Keratinocyte (primary cell): ENCODE results near the gene JTB. TPM values are rescaled to one million over a fixed set of nuclear protein-coding genes. Genes with fewer than 3 reads are reported as not detected.

Experiments
- DNase-seq: peaks from one replicate; pipeline ENCODE4 v3.0.0-alpha.2; 2011; ENCODE audit warnings: low read depth, missing footprints, low spot score
- FAIRE-seq: peaks from 2 replicates; lab custom pipeline; 2011; peaks lifted over from hg19 to GRCh38; lab: Jason Lieb, UNC
- H2AFZ ChIP-seq: 2 replicates; pipeline ENCODE4 v1.6.0; 2012; ENCODE audit warnings: low read length, control low read depth, inconsistent platforms; ENCODE audit not compliant: control insufficient read depth
- H3K27ac ChIP-seq: 2 replicates; pipeline ENCODE4 v1.5.1; 2011; ENCODE audit warnings: low read length; ENCODE audit not compliant: control insufficient read depth, insufficient read depth
- H3K27me3 ChIP-seq: 3 replicates; pipeline ENCODE4 v1.6.0; 2011; ENCODE audit warnings: low read length; ENCODE audit not compliant: control insufficient read depth, insufficient read depth; ENCODE audit errors: extremely low read depth
- H3K36me3 ChIP-seq, 2 experiments: 2 replicates in 1 of 2; 3 replicates in 1 of 2; pipeline ENCODE4 v1.5.1; 2011; ENCODE audit warnings: low read length in 2 of 2, mild to moderate bottlenecking in 1 of 2; ENCODE audit not compliant: control insufficient read depth in 2 of 2, insufficient read depth in 2 of 2; ENCODE audit errors: extremely low read depth in 1 of 2
- H3K4me1 ChIP-seq: 3 replicates; pipeline ENCODE4 v1.5.1; 2011; ENCODE audit warnings: low read length; ENCODE audit not compliant: control insufficient read depth, insufficient read depth; ENCODE audit errors: extremely low read depth
- H3K4me2 ChIP-seq: 3 replicates; pipeline ENCODE4 v1.6.0; 2011; ENCODE audit warnings: low read depth, low read length; ENCODE audit not compliant: control insufficient read depth, insufficient read depth; ENCODE audit errors: extremely low read depth
- H3K4me3 ChIP-seq, 3 experiments: fragments of 200-600 bp in 1 of 3; sonication (generic) in 1 of 3; 2 replicates in 2 of 3; 3 replicates in 1 of 3; pipeline ENCODE4 v1.5.1; 2011 to 2016; ENCODE audit warnings: low read length in 3 of 3, mild to moderate bottlenecking in 3 of 3, control low read depth in 2 of 3, inconsistent platforms in 1 of 3, low read depth in 1 of 3, mixed read lengths in 1 of 3, mixed run types in 1 of 3, moderate library complexity in 1 of 3; ENCODE audit not compliant: control insufficient read depth in 2 of 3, insufficient read depth in 2 of 3; ENCODE audit errors: extremely low read depth in 1 of 3
- H3K79me2 ChIP-seq: 2 replicates; pipeline ENCODE4 v1.6.0; 2012; ENCODE audit warnings: low read length; ENCODE audit not compliant: control insufficient read depth, insufficient read depth
- H3K9ac ChIP-seq: 3 replicates; pipeline ENCODE4 v1.6.0; 2011; ENCODE audit warnings: low read length; ENCODE audit not compliant: control insufficient read depth, insufficient read depth; ENCODE audit errors: extremely low read depth
- H3K9me1 ChIP-seq: 3 replicates; pipeline ENCODE4 v1.6.0; 2011; ENCODE audit warnings: low read length; ENCODE audit not compliant: control insufficient read depth, insufficient read depth; ENCODE audit errors: extremely low read depth
- H3K9me3 ChIP-seq: 2 replicates; pipeline ENCODE4 v1.5.1; 2012; ENCODE audit warnings: low read depth, low read length; ENCODE audit not compliant: control insufficient read depth
- H4K20me1 ChIP-seq: 3 replicates; pipeline ENCODE4 v1.6.0; 2011; ENCODE audit warnings: low read length; ENCODE audit not compliant: control insufficient read depth, insufficient read depth; ENCODE audit errors: extremely low read depth
- CTCF ChIP-seq, 3 experiments: IDR thresholded peaks in 1 of 3; conservative IDR thresholded peaks in 1 of 3; optimal IDR thresholded peaks in 1 of 3; 2 replicates in 2 of 3; 3 replicates in 1 of 3; pipeline versions ENCODE3 to v1.5.1; 2011; ENCODE audit warnings: low read length in 3 of 3, mild to moderate bottlenecking in 3 of 3, moderate library complexity in 2 of 3, control low read depth in 1 of 3, inconsistent platforms in 1 of 3; ENCODE audit not compliant: insufficient read depth in 2 of 3; ENCODE audit errors: extremely low read depth in 1 of 3
- EZH2 ChIP-seq: IDR thresholded peaks from one replicate; pipeline ENCODE4 v1.6.1; 2012; ENCODE audit warnings: inconsistent platforms, mild to moderate bottlenecking, low read length, moderate library complexity
- dilution Hi-C: fragments of 300-500 bp; cut with MboI; formaldehyde crosslinking; loops from one replicate; pipeline ENCODE4 v1.7.0; 2020; ENCODE audit warnings: low sequenced_read_pairs; ENCODE audit not compliant: extremely low pct_ligation_motif_present
- polyA plus RNA-seq, 5 experiments: library from polyadenylated mRNA; depleted of rRNA in 3 of 5; stranded (reverse) in 3 of 5; stranded (forward) in 1 of 5; unstranded in 1 of 5; fragments of >200 nt; gene quantifications; 1 replicate in 1 of 5; 2 replicates in 3 of 5; 3 replicates in 1 of 5; pipeline versions ENCODE4 v1.2.1 to v1.2.3, GENCODE V29; 2011 to 2012; ENCODE audit warnings: missing spikeins in 2 of 5, low read depth in 1 of 5, low replicate concordance in 1 of 5

Gene JTB
- polyA plus RNA-seq, 1 donor (not counting 4 experiments of a cell fraction or from before 2014, with no cell fraction given) = 83.4 TPM

DNA sequence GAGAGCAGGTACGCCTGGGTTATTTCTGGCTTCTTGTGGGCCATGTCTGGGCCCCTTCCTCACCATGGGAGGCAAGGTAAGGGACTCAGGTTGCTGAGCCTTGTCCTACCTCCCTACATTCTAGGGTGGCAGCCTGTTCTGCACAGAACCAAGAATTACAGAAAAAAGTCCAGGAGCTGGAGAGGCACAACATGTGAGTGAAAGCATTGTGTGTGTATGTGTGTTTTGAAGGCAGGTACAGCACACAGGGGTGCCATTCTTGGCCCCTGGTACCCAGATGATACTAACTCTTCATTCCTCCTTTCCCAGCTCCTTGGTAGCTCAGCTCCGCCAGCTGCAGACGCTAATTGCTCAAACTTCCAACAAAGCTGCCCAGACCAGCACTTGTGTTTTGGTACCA, 4.4 kb downstream of the JTB start:
- H4K20me1 ChIP-seq = no peaks in the 10 kb centered on the region
- H3K9ac ChIP-seq = no peak overlapping the region
- H3K36me3 ChIP-seq = peaks cover 5 to 24% of the 10 kb centered on the region in 2 experiments
- no peak for DNase-seq
- no peak overlapping the region for H3K27ac ChIP-seq
- no peak overlapping the region for H3K4me2 ChIP-seq
- dilution Hi-C loops = no loop called here
- peaks cover 16% of the 10 kb centered on the region for H3K4me1 ChIP-seq
- peaks cover 16% of the 10 kb centered on the region for H3K79me2 ChIP-seq
- H3K9me3 ChIP-seq = no peaks in the 10 kb centered on the region
- no peaks in the 10 kb centered on the region for H3K27me3 ChIP-seq
- H3K4me3 ChIP-seq = no peak overlapping the region
- H3K9me1 ChIP-seq = no peaks in the 10 kb centered on the region
- FAIRE-seq = no peak
- H2AFZ ChIP-seq = no peak overlapping the region
- TF ChIP-seq EZH2 (no peak), CTCF (optimal IDR thresholded peaks at IDR 0.05 in 1 of 3, IDR thresholded peaks at IDR 0.05 in 1 of 3, conservative IDR thresholded peaks at IDR 0.05 in 1 of 3; ENCODE audit: extremely low read depth in 1 of 3, insufficient read depth in 2 of 3, low read length in 3 of 3) (no peak)

DNA sequence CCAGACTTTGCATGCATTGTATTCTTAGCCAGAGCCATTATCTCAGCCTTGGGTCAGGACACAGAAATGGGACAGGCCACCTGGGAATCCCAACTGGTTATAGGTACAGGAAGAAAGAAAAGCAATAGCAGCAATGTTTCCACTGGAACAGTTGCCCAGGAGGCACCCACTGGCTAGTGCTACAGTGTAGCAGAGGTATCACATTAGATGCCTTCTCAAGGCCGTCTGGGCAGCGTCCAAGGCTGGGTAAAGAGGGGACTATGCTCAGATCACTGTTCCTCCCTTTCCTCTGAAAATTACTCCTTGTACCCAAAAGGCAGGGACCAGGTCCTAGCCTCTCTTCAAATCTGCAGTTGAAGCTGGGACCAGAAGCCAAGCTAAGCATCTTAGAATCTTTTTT, 7.1 kb downstream of the JTB start:
- Histone ChIP-seq H3K9me3 (no peaks in the 10 kb centered on the region), H3K36me3 (peaks cover 2 to 16% of the 10 kb centered on the region in 2 experiments), H2AFZ (no peak overlapping the region), H3K9me1 (no peaks in the 10 kb centered on the region), H3K4me3 (no peak overlapping the region), H3K27me3 (no peaks in the 10 kb centered on the region), H3K79me2 (no peaks in the 10 kb centered on the region), H4K20me1 (no peaks in the 10 kb centered on the region), H3K4me2 (no peak overlapping the region), H3K4me1 (peaks cover 16% of the 10 kb centered on the region), H3K27ac (no peak overlapping the region), H3K9ac (no peak overlapping the region)
- dilution Hi-C loops = no loop called here
- FAIRE-seq = no peak
- TF ChIP-seq CTCF (optimal IDR thresholded peaks at IDR 0.05 in 1 of 3, IDR thresholded peaks at IDR 0.05 in 1 of 3, conservative IDR thresholded peaks at IDR 0.05 in 1 of 3; ENCODE audit: extremely low read depth in 1 of 3, insufficient read depth in 2 of 3, low read length in 3 of 3) (no peak), EZH2 (no peak)
- DNase-seq = no peak
